Stimulated activated CD8-positive, alpha-beta memory T cell treated with anti-CD3 and anti-CD28 coated beads, Interleukin-4, amount 100 ng/mL, for 1 hour (primary cell): Measurements from ENCODE around the gene HOXD4.

Source experiments
- DNase-seq, 2 donors: peaks; one replicate each; pipeline ENCODE4 v3.0.0-alpha.2; 2020; ENCODE audit warnings: low read depth in 2 of 2, low spot score in 1 of 2

The HOXD4 gene

DNA sequence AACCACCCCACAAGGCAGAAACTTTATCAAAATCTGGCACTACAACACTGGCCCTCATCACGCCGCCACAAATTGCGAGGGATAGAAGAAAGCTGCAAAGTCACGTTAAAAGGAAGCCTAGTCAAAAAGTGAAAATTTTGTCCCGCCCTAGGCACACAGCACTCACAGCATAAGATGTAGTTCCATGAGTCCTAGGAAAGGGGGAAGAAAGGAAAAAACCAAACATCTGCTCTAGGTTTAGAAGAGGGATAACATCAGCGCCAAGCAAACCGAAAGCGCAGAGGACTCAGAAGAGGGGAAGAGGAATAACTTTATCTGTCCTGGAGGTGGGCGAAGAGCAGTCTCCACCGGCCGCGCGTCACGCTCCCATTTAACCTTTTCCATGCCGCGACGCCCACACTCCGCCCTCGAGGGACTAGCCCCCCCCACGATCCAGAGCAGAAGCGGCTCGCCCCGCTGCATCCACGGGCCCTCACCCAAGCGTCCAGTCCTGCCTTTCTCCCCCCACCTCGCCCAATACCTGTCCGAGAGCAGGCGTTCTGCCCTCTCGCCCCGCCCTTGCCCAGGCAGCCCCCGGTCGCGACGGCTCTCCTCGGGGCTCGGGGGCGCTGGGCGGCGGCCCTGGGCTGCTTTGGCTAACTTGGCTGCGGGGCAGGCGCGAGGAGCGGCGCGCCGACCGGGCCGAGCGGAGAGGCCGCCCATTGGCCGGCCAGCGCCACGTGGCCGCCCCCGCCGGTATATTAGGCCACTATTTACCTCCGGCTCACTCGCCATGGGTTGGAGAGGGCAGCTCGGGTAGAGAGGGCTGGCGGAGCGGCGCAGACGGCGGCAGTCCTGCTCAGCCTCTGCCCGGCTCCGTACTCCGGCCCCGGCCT, 36.8 kb downstream of the HOXD4 start, which contains the start of gene HOXD1:
HOXD1 (plus strand) TSS at position 770 of the 875 bp plus-strand sequence. CDS start 134 bp downstream, outside the sequence.
- no peak for DNase-seq

DNA sequence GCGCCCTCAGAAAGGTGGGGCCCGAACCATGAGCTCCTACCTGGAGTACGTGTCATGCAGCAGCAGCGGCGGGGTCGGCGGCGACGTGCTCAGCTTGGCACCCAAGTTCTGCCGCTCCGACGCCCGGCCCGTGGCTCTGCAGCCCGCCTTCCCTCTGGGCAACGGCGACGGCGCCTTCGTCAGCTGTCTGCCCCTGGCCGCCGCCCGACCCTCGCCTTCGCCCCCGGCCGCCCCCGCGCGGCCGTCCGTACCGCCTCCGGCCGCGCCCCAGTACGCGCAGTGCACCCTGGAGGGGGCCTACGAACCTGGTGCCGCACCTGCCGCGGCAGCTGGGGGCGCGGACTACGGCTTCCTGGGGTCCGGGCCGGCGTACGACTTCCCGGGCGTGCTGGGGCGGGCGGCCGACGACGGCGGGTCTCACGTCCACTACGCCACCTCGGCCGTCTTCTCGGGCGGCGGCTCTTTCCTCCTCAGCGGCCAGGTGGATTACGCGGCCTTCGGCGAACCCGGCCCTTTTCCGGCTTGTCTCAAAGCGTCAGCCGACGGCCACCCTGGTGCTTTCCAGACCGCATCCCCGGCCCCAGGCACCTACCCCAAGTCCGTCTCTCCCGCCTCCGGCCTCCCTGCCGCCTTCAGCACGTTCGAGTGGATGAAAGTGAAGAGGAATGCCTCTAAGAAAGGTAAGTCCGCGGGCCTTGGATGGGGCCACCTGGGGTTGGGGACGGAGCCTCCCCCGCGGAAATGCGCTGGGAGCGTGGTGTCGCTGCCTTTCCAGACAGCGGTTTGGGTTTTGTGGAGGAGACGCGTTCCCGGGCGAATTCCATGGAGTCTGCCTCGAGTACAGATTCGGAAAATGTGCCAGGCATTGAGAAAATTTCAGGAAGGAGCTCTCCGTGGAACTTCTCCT, 37.7 kb downstream of the HOXD4 start:
- DNase-seq: no peak

DNA sequence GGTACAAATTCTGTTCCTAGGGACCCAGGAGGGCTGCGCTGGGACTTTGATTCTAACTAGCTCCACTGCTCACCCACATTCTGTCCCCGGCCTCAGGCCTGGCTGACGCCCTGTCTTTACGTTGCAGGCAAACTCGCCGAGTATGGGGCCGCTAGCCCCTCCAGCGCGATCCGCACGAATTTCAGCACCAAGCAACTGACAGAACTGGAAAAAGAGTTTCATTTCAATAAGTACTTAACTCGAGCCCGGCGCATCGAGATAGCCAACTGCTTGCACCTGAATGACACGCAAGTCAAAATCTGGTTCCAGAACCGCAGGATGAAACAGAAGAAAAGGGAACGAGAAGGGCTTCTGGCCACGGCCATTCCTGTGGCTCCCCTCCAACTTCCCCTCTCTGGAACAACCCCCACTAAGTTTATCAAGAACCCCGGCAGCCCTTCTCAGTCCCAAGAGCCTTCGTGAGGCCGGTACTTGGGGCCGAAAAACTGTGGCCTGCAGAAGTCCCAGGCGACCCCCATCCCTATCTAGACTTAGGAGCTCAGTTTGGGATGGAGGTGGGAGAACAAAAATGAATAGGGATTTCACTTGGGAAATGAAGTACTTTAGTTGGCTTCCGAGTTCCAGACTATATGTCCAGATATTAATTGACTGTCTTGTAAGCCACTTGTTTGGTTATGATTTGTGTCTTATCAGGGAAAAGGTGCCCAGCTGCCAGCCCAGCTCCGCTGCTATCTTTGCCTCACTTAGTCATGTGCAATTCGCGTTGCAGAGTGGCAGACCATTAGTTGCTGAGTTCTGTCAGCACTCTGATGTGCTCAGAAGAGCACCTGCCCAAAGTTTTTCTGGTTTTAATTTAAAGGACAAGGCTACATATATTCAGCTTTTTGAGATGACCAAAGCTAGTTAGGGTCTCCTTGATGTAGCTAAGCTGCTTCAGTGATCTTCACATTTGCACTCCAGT, 38.6 kb downstream of the HOXD4 start:
- DNase-seq: no peak

DNA sequence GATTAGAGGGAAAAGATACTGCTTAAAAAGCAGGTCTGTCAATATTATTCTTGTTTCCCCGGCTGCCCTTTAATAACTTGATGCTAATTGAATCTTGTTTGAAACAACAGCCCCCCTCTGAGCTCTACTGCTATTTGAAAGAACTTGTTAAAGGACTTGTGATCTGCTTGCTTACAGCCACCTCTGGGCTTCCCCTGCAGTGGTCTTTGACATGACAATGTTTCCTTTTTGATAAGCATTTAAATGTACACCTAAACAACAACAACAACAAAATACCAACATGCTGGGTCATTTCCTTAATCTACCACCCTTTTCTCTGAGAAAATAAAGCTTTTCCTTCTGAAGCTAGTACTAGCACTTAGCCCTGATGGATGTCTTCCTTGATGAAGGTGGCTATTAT, 41.0 kb downstream of the HOXD4 start:
- DNase-seq: no peak

DNA sequence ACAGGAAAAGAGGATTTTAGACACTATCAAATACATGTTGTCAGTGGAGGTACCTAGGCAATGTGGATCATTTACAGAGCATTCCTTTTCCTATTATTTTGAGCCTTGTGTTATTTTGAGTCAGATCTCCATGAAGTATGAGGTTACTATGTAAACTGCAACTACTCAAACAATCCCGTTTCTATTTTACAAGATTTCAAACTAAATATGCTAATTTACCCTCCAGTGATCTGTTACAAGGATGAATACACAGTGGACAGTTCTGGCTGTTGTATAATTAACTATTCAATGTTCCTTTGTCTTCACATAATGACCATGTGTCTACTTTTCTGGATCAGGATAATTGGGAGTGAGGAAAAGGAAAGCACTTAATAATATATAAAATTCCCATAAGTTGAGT, 41.7 kb downstream of the HOXD4 start:
- no peak for DNase-seq

DNA sequence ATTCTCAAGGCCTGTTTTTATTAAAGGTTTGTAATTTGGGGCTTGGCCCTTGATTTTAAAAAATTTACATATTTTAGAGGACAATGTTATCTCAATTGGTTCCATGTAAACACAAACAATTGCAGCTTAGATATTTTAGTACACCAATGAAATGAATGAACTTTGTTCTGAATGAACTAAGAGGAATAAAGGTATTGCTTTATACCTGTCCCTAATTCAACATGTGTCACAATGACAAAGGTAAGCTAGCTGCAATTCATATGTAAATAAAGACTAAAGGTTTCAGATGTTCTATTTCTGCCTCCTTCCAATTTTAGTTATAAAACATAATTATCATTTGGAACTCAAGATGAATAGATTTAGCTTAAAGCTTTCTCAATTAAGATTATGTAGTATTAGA, 48.6 kb downstream of the HOXD4 start:
- no peak for DNase-seq

DNA sequence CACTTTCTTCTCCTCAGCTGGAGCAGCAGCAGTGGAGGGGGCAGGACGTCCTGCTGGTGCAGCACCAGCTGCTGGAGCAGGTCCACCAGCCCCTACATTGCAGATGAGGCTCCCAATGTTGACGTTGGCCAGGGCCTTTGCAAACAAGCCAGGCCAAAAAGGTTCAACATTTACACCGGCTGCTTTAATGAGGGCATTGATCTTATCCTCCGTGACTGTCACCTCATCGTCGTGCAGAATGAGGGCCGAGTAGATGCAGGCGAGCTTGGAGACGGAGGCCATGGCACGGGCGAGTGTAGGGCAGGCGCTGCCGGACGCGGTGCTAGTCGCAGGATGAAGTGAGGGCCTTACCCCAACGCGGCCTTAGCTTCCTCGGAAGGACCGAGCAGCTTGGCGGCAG, 49.6 kb downstream of the HOXD4 start:
- no peak for DNase-seq

DNA sequence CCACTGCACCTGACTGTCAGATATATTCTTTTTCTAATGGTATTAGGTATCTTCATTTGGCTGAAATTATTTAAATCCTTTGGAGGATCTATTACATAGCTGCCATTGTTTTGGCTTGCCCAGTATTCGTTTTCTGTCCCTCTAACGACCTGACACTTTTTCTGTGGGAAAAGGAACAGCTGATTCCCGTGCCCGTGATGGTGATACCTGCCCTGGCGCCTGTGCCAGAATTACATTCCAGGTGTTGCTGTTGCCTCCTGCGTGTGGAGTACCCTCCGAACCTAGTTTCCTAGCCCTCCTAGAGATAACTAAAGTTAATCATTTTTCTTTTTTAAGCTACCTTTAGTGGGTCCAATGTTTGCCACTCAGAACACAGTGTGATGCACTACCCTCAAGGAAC, 51.1 kb downstream of the HOXD4 start:
- no peak for DNase-seq
